ENCODE results near the gene FBP2.
"Not testable (repeated sequence)": the region's sequence is repeated elsewhere in the genome, so short reads cannot be mapped to it uniquely, and the experiment has no call there.

FBP2 gene

GRCh38 chr9:94564279-94564678 lies 29.3 kb downstream of the FBP2 start:
- in situ Hi-C loops (cut with HindIII; ENCODE audit: low sequenced_read_pairs), result not testable (repeated sequence)

DNA sequence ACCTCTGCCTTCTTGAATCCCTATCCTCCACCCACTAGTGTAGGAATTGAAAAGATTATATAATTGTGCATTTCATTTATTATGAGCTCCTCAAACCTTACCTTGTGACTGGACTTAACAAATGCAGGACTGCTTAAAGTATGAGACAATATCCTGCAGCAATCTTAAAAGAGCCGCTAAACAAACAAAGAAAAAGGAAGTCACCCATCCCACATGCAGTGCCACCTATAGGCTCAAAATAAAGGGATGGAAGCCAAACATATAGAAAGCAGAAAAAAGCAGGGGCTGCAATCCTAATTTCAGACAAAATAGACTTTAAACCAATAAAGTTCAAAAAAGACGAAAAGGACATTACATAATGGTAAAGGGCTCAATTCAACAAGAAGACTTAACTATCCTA lies 30.1 kb downstream of the FBP2 start:
- in situ Hi-C loops (cut with HindIII; ENCODE audit: low sequenced_read_pairs), result no loop called here

DNA sequence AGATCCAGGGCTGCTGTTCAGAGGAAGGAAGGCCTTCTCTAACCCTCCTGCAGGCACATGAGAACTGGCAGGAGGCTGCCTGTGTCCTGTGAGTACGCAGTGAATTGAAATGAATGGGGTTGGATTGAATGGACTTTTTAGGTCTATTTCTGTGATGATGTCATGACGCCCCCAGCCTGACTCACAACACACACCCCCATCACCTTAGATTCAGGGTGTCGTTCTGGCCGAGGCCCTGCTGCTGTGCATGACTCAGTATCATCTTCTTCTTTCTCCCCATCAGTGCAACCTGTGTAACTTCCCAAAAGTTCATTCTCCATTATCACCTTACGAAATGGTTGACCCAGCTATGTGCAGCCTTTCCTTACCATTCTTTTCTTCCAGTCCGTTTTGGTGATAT lies 33.4 kb downstream of the FBP2 start:
- in situ Hi-C loops (cut with HindIII; ENCODE audit: low sequenced_read_pairs), result no loop called here

DNA sequence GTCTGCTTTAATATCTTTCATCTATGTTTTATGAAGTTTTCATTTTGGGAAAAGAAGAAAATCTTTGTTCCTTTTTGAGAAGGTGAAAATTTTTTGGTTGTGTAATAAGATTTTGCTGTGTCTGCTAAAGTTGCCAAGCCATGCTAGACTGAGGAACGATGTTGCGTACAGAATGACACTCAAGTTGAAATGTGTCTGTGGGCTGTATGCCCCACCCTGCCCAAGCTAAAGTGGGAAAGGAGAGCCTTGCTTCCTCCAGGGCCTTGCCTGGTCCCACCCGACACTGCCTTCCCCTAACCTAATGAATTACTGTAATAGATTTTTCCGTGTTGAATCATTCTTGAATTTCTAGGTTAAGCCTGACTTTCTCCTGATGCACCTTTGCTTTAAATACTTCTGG lies 36.2 kb downstream of the FBP2 start:
- in situ Hi-C loops (cut with HindIII; ENCODE audit: low sequenced_read_pairs), result no loop called here

GRCh38 chr9:94554439-94555331 lies 38.9 kb downstream of the FBP2 start, which contains the start of gene PCAT7:
Gene PCAT7 (plus strand): TSS chr9:94555083.
- in situ Hi-C loops (cut with HindIII; ENCODE audit: low sequenced_read_pairs), result no loop called here

DNA sequence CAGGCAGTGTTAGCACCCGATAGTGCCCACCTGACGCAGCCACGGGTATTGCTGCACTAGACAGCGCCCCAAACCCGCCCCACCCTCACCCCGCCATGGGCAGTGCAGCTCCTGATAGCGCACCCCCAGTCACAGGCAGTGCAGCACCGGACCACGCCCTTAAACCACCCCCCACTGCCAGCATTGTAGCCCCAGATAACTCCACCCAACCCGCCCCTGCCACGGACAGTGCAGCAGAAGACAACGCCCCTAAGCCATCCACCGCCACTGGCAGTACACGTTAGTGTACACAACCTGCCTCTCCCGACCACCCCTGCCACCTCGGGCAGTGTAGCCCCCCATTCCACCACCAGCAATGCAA lies 39.6 kb downstream of the FBP2 start:
- in situ Hi-C loops (cut with HindIII; ENCODE audit: low sequenced_read_pairs), result no loop called here

- in situ Hi-C loops (cut with HindIII; ENCODE audit: low sequenced_read_pairs), result no loop called here
Measured at GRCh38 chr9:94553029-94553938, 40.3 kb downstream of the FBP2 start.

GRCh38 chr9:94545940-94546339 lies 47.7 kb downstream of the FBP2 start:
- in situ Hi-C loops (cut with HindIII; ENCODE audit: low sequenced_read_pairs), result no loop called here

- in situ Hi-C loops (cut with HindIII; ENCODE audit: low sequenced_read_pairs), result not testable (repeated sequence)
Measured at GRCh38 chr9:94544335-94544734, 49.3 kb downstream of the FBP2 start.

GRCh38 chr9:94538908-94539307 lies 54.7 kb downstream of the FBP2 start:
- in situ Hi-C loops (cut with HindIII; ENCODE audit: low sequenced_read_pairs), result no loop called here

DNA sequence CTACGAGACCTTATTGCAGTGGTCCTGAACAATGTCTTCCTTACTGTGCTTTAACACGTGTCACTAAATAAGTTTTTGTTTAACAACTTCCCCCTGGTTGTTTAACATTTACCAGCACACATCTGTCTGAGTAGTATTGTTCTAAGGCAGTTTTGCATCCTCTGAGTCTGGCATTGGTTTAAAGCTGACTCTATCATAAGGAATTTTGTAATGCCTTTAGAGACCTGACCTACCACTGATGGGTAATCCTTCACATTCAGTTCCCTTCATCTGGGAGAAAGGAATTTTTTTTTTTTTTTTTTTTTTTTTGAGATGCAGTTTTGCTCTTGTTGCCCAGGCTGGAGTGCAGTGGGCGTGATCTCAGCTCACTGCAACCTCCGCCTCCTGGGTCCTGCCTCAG lies 58.7 kb downstream of the FBP2 start:
- in situ Hi-C loops (cut with HindIII; ENCODE audit: low sequenced_read_pairs), result no loop called here

DNA sequence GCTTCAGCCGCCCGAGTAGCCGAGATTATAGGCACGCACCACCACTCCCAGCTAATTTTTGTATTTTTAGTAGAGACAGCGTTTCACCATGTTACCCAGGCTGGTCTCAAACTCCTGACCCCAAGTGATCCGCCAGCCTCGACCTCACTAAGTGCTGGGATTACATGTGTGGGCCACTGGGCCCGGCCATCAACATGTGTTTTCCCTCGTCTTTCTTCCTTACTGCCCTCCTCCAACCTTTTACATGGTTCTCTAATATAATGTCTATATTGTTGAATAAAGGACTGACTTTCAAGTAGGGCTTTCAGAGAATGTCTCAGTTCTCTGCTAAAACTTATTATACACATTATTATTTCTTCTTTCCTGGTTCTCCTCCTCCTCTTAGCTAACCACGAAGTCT lies 60.0 kb downstream of the FBP2 start:
- in situ Hi-C loops (cut with HindIII; ENCODE audit: low sequenced_read_pairs), result no loop called here

DNA sequence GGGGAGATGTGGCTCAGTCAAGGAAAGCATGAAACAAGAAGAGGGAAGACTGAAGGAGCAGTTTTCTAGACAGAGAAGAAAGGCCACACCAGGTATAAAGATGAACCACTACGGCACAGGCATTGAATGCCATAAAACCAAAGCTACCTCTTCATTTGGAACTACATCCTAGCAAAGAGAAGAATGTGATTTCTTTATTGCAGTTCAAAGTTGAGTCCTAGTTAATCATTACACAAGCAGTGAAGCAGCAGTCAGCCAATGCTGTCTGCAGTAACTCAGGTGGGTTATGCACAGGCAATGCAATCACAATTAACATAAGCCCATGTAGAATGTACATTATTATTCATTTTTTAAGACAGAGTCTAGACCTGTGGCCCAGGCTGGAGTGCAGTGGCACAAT lies 60.5 kb downstream of the FBP2 start:
- in situ Hi-C loops (cut with HindIII; ENCODE audit: low sequenced_read_pairs), result no loop called here

DNA sequence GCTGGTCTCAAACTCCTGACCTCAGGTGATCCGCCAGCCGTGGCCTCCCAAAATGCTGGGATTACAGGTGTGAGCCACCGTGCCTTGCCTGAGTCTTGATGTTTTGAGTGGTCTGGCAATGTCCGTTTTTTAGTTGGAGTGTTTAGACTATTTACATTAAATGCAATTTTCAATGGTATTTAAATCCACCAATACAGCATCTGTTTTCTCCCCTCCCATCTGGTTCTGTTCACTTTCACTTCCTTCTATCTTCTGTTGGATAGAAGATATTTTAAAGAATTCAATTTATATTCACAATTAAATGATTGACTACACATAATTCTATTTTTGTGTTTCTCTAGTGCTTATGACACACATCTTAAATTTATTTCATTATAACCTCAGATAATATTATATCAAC lies 64.7 kb downstream of the FBP2 start:
- in situ Hi-C loops (cut with HindIII; ENCODE audit: low sequenced_read_pairs), result no loop called here

DNA sequence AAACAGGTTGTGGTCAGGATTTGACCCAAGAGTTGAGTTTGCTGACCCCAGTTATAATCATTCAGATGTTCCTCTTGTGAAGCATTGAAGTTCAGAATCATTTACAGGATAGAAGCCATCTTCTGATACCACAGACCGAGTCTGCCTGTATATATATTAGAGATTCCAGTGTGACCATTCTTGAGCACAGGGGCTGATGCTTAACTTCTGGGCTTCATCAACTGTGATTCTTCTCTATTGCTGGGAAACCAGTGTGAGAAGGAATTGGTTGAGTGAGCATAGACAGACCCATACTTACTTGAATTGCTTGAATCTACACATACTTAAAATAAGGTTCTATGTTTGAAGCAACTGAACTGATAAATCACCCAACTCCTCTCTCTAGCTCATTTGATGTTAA lies 66.7 kb downstream of the FBP2 start:
- in situ Hi-C loops (cut with HindIII; ENCODE audit: low sequenced_read_pairs), result no loop called here

DNA sequence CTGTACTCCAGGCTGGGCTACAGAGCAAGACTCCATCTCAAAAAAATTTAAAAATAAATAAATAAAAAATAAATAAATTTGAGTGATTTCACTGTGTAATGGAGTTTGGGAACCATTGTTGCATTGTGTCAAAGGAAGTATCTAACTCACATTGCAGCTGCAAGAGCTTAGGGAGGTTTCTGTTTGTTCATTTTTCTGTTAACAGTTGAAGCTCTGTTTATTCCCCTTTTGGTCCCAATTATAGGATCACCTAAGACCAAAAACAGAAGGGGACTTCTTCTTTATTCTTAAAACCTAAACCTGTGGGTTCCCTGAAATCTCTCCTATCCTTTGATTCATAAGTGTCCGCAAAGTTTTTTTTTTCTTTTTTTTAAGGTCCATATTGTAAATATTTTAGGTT lies 67.4 kb downstream of the FBP2 start:
- in situ Hi-C loops (cut with HindIII; ENCODE audit: low sequenced_read_pairs), result no loop called here

DNA sequence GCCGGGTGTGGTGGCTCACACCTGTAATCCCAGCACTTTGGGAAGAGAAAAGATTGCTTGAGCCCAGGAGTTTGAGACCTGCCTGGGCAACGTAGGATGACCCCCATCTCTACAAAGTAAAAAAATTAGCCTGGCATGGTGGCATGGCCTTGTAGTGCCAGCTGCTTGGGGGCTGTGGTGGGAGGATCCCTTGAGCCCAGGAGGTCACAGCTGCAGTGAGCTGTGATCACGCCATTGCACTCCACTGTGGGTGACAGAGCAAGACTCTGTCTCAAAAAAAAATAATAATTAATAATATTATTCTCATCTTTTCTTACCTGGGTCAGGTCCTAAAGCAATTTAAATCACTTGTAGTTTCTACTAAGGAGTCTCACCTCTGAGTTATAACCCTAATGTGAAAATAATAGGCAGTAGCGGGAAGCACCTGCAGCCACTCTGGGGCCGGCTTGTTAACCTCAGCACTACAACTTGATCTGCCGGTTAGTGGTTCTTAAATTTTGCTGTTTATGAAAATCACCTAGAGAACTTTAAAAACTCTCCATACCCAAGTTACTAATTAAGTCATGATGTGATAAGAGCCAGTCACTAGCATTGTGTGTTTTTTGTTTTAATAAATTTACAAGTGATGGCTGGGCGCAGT lies 68.1 kb downstream of the FBP2 start:
- in situ Hi-C loops (cut with HindIII; ENCODE audit: low sequenced_read_pairs), result no loop called here

- in situ Hi-C loops (cut with HindIII; ENCODE audit: low sequenced_read_pairs), result no loop called here
Measured at GRCh38 chr9:94517254-94517653, 76.4 kb downstream of the FBP2 start.

GRCh38 chr9:94514722-94515121 lies 78.9 kb downstream of the FBP2 start:
- in situ Hi-C loops (cut with HindIII; ENCODE audit: low sequenced_read_pairs), result no loop called here

DNA sequence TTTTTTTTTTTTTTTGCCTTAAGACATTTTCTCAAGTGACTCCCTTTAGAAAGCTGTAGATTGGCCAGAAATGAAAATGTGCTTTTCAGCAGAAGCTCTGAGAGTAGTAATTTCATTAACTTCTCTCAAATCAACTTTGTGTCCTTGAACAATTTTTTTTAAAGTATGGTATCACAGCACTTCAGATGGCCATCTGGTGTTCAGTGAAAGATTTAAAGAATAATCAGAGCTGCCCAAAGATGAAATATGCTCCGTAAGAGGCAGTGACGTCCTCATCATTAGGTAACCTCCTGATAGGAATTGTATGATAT lies 81.7 kb downstream of the FBP2 start:
- in situ Hi-C loops (cut with HindIII; ENCODE audit: low sequenced_read_pairs), result no loop called here

DNA sequence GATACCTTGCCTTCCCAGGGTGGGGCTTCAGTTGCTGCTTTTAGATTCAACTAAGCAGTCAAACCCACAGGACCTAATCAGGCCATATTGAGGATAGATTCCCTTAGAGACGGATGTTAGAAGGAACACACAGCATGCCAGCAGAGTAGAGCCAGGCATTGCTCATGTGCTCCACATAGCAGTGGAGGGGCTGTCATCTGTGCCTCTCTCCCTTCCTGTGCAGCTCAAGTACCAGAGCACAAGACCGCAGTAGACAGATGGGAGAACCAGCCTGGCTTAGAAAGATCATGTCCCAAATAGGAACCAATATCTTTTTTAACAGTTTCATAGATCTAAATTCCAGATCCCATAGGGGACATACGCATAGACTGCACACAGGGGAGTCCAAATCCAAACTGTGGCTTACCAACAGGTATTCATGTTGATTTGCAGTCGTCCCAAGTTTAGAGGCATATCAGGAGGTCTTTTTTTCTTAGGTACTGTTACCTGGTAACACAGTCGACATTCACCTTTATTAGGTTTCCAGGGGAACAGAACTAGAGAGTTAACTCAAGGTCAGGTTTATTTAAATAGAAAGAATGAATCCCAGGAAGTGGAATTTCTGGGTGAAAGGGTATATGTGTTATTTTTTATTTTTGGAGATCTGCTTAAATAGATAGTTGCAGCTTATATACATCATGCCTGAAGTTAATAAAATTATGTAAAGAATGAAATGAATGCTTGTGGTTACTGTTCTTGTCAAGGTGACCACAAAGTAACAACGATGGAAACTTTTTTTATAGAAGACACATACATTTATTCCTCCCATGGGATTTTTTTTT lies 82.3 kb downstream of the FBP2 start:
- in situ Hi-C loops (cut with HindIII; ENCODE audit: low sequenced_read_pairs), result no loop called here

All from DLD1 (cell line).